Parathyroid adenoma (tissue), 2 donors: ENCODE data around the gene LRRC7.

ENCODE experiments used
- H2AFZ ChIP-seq: fragments of 300-600 bp; sonication (generic); one replicate; pipeline ENCODE4 v1.7.0; 2017; ENCODE audit warnings: antibody characterized with exemption, mild to moderate bottlenecking
- H3K27ac ChIP-seq: fragments of 300-600 bp; sonication (generic); one replicate; pipeline ENCODE4 v1.7.0; 2017
- H3K27me3 ChIP-seq: fragments of 300-600 bp; sonication (generic); one replicate; pipeline ENCODE4 v1.7.0; 2017; ENCODE audit warnings: low read length; ENCODE audit not compliant: control insufficient read depth, insufficient read depth
- H3K36me3 ChIP-seq: fragments of 300-600 bp; sonication (generic); one replicate; pipeline ENCODE4 v1.7.0; 2017; ENCODE audit warnings: low read length; ENCODE audit not compliant: control insufficient read depth, insufficient read depth
- H3K4me1 ChIP-seq: fragments of 300-600 bp; sonication (generic); one replicate; pipeline ENCODE4 v1.7.0; 2017; ENCODE audit warnings: control low read depth
- H3K4me2 ChIP-seq: fragments of 300-600 bp; sonication (generic); one replicate; pipeline ENCODE4 v1.7.0; 2017; ENCODE audit warnings: low read length
- H3K4me3 ChIP-seq: fragments of 300-600 bp; sonication (generic); one replicate; pipeline ENCODE4 v1.7.0; 2017; ENCODE audit warnings: low read depth, low read length
- H3K79me2 ChIP-seq: fragments of 300-600 bp; sonication (generic); one replicate; pipeline ENCODE4 v1.7.0; 2017; ENCODE audit warnings: control low read depth
- H3K9ac ChIP-seq: fragments of 300-600 bp; sonication (generic); one replicate; pipeline ENCODE4 v1.7.0; 2017; ENCODE audit warnings: mild to moderate bottlenecking
- H3K9me3 ChIP-seq: fragments of 300-600 bp; sonication (generic); one replicate; pipeline ENCODE4 v1.7.0; 2017; ENCODE audit warnings: low read length; ENCODE audit not compliant: control insufficient read depth
- CTCF ChIP-seq: fragments of 300-600 bp; sonication (generic); IDR thresholded peaks from one replicate; pipeline ENCODE4 v1.7.0; 2017; ENCODE audit warnings: antibody characterized with exemption, mild to moderate bottlenecking
- donor health status: primary hyperparathyroidism.

The LRRC7 gene

GRCh38 chr1:69993810-69994209 is 426.1 kb downstream of the LRRC7 start:
- Histone ChIP-seq H3K4me3 (no peak overlapping the region), H3K4me1 (no peaks in the 10 kb centered on the region), H3K36me3 (no peaks in the 10 kb centered on the region), H3K4me2 (no peak overlapping the region), H3K9ac (no peak overlapping the region), H2AFZ (no peak overlapping the region), H3K79me2 (no peaks in the 10 kb centered on the region), H3K9me3 (no peaks in the 10 kb centered on the region), H3K27me3 (no peaks in the 10 kb centered on the region), H3K27ac (no peak overlapping the region)
- no peak for TF ChIP-seq CTCF

GRCh38 chr1:69994241-69994640 is 426.5 kb downstream of the LRRC7 start:
- Histone ChIP-seq H3K4me2 (no peak overlapping the region), H3K79me2 (no peaks in the 10 kb centered on the region), H3K4me1 (no peaks in the 10 kb centered on the region), H3K27ac (no peak overlapping the region), H3K9ac (no peak overlapping the region), H3K27me3 (no peaks in the 10 kb centered on the region), H3K9me3 (no peaks in the 10 kb centered on the region), H2AFZ (no peak overlapping the region), H3K36me3 (no peaks in the 10 kb centered on the region), H3K4me3 (no peak overlapping the region)
- TF ChIP-seq CTCF, result no peak

- no peaks in the 10 kb centered on the region for H3K9me3 ChIP-seq
- no peaks in the 10 kb centered on the region for H3K36me3 ChIP-seq
- peaks cover 2% of the 10 kb centered on the region for H3K27me3 ChIP-seq
- no peak for TF ChIP-seq CTCF
- H3K4me3 ChIP-seq, result no peak overlapping the region
- no peak overlapping the region for H3K27ac ChIP-seq
- no peak overlapping the region for H3K9ac ChIP-seq
- H3K79me2 ChIP-seq, result no peaks in the 10 kb centered on the region
- no peaks in the 10 kb centered on the region for H3K4me1 ChIP-seq
- H2AFZ ChIP-seq, result no peak overlapping the region
- H3K4me2 ChIP-seq, result no peak overlapping the region
Measured at GRCh38 chr1:69998847-69999246, 431.1 kb downstream of the LRRC7 start.

GRCh38 chr1:70003211-70003908 is 435.6 kb downstream of the LRRC7 start:
- H2AFZ ChIP-seq, result no peak overlapping the region
- no peaks in the 10 kb centered on the region for H3K4me1 ChIP-seq
- peaks cover 2% of the 10 kb centered on the region for H3K27me3 ChIP-seq
- H3K36me3 ChIP-seq, result no peaks in the 10 kb centered on the region
- H3K9me3 ChIP-seq, result no peaks in the 10 kb centered on the region
- H3K4me2 ChIP-seq, result no peak overlapping the region
- no peak overlapping the region for H3K27ac ChIP-seq
- H3K4me3 ChIP-seq, result no peak overlapping the region
- H3K79me2 ChIP-seq, result no peaks in the 10 kb centered on the region
- no peak for TF ChIP-seq CTCF
- no peak overlapping the region for H3K9ac ChIP-seq

GRCh38 chr1:70005386-70006034 is 437.8 kb downstream of the LRRC7 start:
- H3K4me1 ChIP-seq, result no peaks in the 10 kb centered on the region
- H3K27me3 ChIP-seq, result no peaks in the 10 kb centered on the region
- H3K4me2 ChIP-seq, result no peak overlapping the region
- H3K27ac ChIP-seq, result no peak overlapping the region
- no peaks in the 10 kb centered on the region for H3K36me3 ChIP-seq
- no peak overlapping the region for H2AFZ ChIP-seq
- H3K9ac ChIP-seq, result no peak overlapping the region
- no peaks in the 10 kb centered on the region for H3K79me2 ChIP-seq
- no peak for TF ChIP-seq CTCF
- no peak overlapping the region for H3K4me3 ChIP-seq
- no peaks in the 10 kb centered on the region for H3K9me3 ChIP-seq
